Thyroid gland (tissue), 4 donors: ENCODE data around the gene CDKN2B. TPM values are rescaled to one million over a fixed set of nuclear protein-coding genes. Genes with fewer than 3 reads are reported as not detected.
A peak's percentile ranks its signal among the peaks of the same experiment; 100 is the strongest.

Experiments
- DNase-seq, 2 donors: peaks; one replicate each; pipeline ENCODE4 v3.0.0-alpha.2; 2019
- H3K27ac ChIP-seq, 3 donors: fragments of 200-600 bp; sonication (generic); 1 replicate in 2 of 3; 2 replicates in 1 of 3; pipeline ENCODE4 v1.5.1; 2016 to 2019; ENCODE audit warnings: mild to moderate bottlenecking in 1 of 3, moderate library complexity in 1 of 3
- H3K27me3 ChIP-seq: fragments of 200-600 bp; sonication (generic); one replicate; pipeline ENCODE4 v1.5.1; 2019
- H3K36me3 ChIP-seq, 2 donors: fragments of 200-600 bp; sonication (generic); one replicate each; pipeline ENCODE4 v1.5.1; 2016 to 2019
- H3K4me1 ChIP-seq, 2 donors: fragments of 200-600 bp; sonication (generic); one replicate each; pipeline ENCODE4 v1.5.1; 2017 to 2019
- H3K4me3 ChIP-seq, 3 donors: fragments of 200-600 bp; sonication (generic); replicated peaks in 1 of 3; 1 replicate in 2 of 3; 2 replicates in 1 of 3; pipeline ENCODE4 v1.5.1; 2016; ENCODE audit warnings: mild to moderate bottlenecking in 1 of 3
- H3K9me3 ChIP-seq: fragments of 200-600 bp; sonication (generic); one replicate; pipeline ENCODE4 v1.5.1; 2017
- CTCF ChIP-seq, 6 experiments: fragments of 200-600 bp in 3 of 6; fragments of 450-650 bp in 3 of 6; sonication (generic) in 3 of 6; IDR thresholded peaks; one replicate each; pipeline ENCODE4 v1.5.1; 2016 to 2019; ENCODE audit warnings: antibody characterized with exemption in 6 of 6, mild to moderate bottlenecking in 2 of 6, inconsistent platforms in 1 of 6, moderate library complexity in 1 of 6
- POLR2A ChIP-seq, 2 donors: fragments of 450-650 bp; IDR thresholded peaks; one replicate each; pipeline ENCODE4 v1.6.1; 2017; ENCODE audit warnings: antibody characterized with exemption in 2 of 2, mild to moderate bottlenecking in 2 of 2, moderate library complexity in 1 of 2
- whole genome bisulfite sequencing, 2 donors: methylation state at CpG; one replicate each; pipeline ENCODE4 v1.1.5; 2017; 5-methylcytosine and 5-hydroxymethylcytosine counted together
- intact Hi-C: fragments of 100-400 bp; cut with DNase I; formaldehyde crosslinking; loops from one replicate; pipeline ENCODE4 v1.15.1; 2023
- total RNA-seq, 4 donors: library from RNA; depleted of rRNA; stranded (reverse); fragments of >200 nt; gene quantifications; one replicate each; pipeline ENCODE4 v1.2.3, GENCODE V29; 2016

Gene CDKN2B
- total RNA-seq, 4 donors from 2014 or later, result 0.44 to 2.0 (median 1.2) TPM

GRCh38 chr9:22010866-22011625 lies 1.9 kb upstream of the CDKN2B start:
- intact Hi-C loops, result no loop called here
- Histone ChIP-seq H3K36me3 (no peaks in the 10 kb centered on the region), H3K4me1 (peaks cover 4 to 11% of the 10 kb centered on the region in 2 donors), H3K27me3 (peaks cover 17% of the 10 kb centered on the region), H3K4me3 (no peak overlapping the region), H3K9me3 (no peaks in the 10 kb centered on the region), H3K27ac (no peak overlapping the region)
- TF ChIP-seq CTCF (IDR thresholded peaks at IDR 0.05) (no peak), POLR2A (IDR thresholded peaks at IDR 0.05) (no peak)
- 23 to 28% methylated on average over 13 of the region's 13 CpGs for WGBS, 2 donors
- peak in 1 of 2 donors; percentile 10 for DNase-seq

- no peak overlapping the region for H3K27ac ChIP-seq
- no peak for DNase-seq
- peaks cover 4 to 11% of the 10 kb centered on the region in 2 donors for H3K4me1 ChIP-seq
- peaks cover 24% of the 10 kb centered on the region for H3K27me3 ChIP-seq
- no peaks in the 10 kb centered on the region for H3K9me3 ChIP-seq
- intact Hi-C loops, result loop anchor here (5.0 kb wide), 1 partner anchor 207 kb away; the partner anchor contains the start of gene MTAP
- WGBS, 2 donors, result 5% methylated on average over 6 of the region's 6 CpGs
- no peaks in the 10 kb centered on the region for H3K36me3 ChIP-seq
- no peak for TF ChIP-seq POLR2A (IDR thresholded peaks at IDR 0.05)
- no peak for TF ChIP-seq CTCF (IDR thresholded peaks at IDR 0.05)
- peak overlapping the region in 1 of 3 donors; percentile 59 for H3K4me3 ChIP-seq
Measured at GRCh38 chr9:22009506-22009867, 382 bp upstream of the CDKN2B start.

- H3K27me3 ChIP-seq, result peaks cover 32% of the 10 kb centered on the region
- intact Hi-C loops, result loop anchor here (5.0 kb wide), 1 partner anchor 206 kb away; the partner anchor contains the start of gene MTAP
- no peaks in the 10 kb centered on the region for H3K9me3 ChIP-seq
- TF ChIP-seq CTCF (IDR thresholded peaks at IDR 0.05) (no peak), POLR2A (IDR thresholded peaks at IDR 0.05) (no peak)
- no peaks in the 10 kb centered on the region for H3K36me3 ChIP-seq
- H3K4me3 ChIP-seq, result peak overlapping the region in 1 of 3 donors; percentile 59
- no peak for DNase-seq
- H3K27ac ChIP-seq, result peak overlapping the region in 1 of 3 donors; percentile 77
- WGBS, 2 donors, result 6 to 7% methylated on average over 8 of the region's 8 CpGs
- H3K4me1 ChIP-seq, result peaks cover 4 to 11% of the 10 kb centered on the region in 2 donors
Measured at GRCh38 chr9:22008384-22008716, 755 bp downstream of the CDKN2B start.

GRCh38 chr9:22005702-22006606 lies 3.2 kb downstream of the CDKN2B start:
- intact Hi-C loops, result loop anchor here (5.0 kb wide), 1 partner anchor 204 kb away; the partner anchor contains the start of gene MTAP
- no peaks in the 10 kb centered on the region for H3K9me3 ChIP-seq
- H3K27ac ChIP-seq, result no peak overlapping the region
- TF ChIP-seq CTCF (IDR thresholded peaks at IDR 0.05) (no peak), POLR2A (IDR thresholded peaks at IDR 0.05) (no peak)
- no peak overlapping the region for H3K4me3 ChIP-seq
- no peak for DNase-seq
- 19 to 20% methylated on average over 25 to 28 of the region's 44 CpGs for WGBS, 2 donors
- H3K4me1 ChIP-seq, result peaks cover 4 to 11% of the 10 kb centered on the region in 2 donors
- H3K27me3 ChIP-seq, result peaks cover 32% of the 10 kb centered on the region
- H3K36me3 ChIP-seq, result no peaks in the 10 kb centered on the region
